ES-I3 (cell line): ENCODE data around the gene AGMAT.
A peak's percentile ranks its signal among the peaks of the same experiment; 100 is the strongest.
"Not testable (repeated sequence)": the region's sequence is repeated elsewhere in the genome, so short reads cannot be mapped to it uniquely, and the experiment has no call there.

Experiments
- H3K36me3 ChIP-seq: 2 replicates; pipeline ENCODE4 v1.6.1; 2013; ENCODE audit warnings: mild to moderate bottlenecking, low read length, control low read depth, moderate library complexity; ENCODE audit not compliant: insufficient read depth
- H3K4me1 ChIP-seq: 2 replicates; pipeline ENCODE4 v1.6.1; 2013; ENCODE audit warnings: mild to moderate bottlenecking, control low read depth, low read length; ENCODE audit not compliant: insufficient read depth
- H3K9ac ChIP-seq: 2 replicates; pipeline ENCODE4 v1.6.1; 2013; ENCODE audit warnings: low read depth, mild to moderate bottlenecking, low read length, moderate library complexity
- H3K9me3 ChIP-seq: 2 replicates; pipeline ENCODE4 v1.6.1; 2013; ENCODE audit warnings: mild to moderate bottlenecking, low read length, moderate library complexity; ENCODE audit not compliant: control insufficient read depth, insufficient read depth

The AGMAT gene

GRCh38 chr1:15620155-15620545, 35.3 kb upstream of the AGMAT start:
- Histone ChIP-seq H3K9ac (no peak overlapping the region), H3K4me1 (peaks cover 9% of the 10 kb centered on the region), H3K9me3 (no peaks in the 10 kb centered on the region), H3K36me3 (0 out of 2 replicates have a peak, but pooled peaks cover 3% of the 10 kb centered on the region)

GRCh38 chr1:15618655-15619525, 34.0 kb upstream of the AGMAT start:
- 0 out of 2 replicates have a peak, but pooled peaks cover 3% of the 10 kb centered on the region for H3K36me3 ChIP-seq
- H3K9me3 ChIP-seq = no peaks in the 10 kb centered on the region
- H3K9ac ChIP-seq = peak overlapping the region; percentile 99
- H3K4me1 ChIP-seq = peaks cover 9% of the 10 kb centered on the region

- Histone ChIP-seq H3K4me1 (peaks cover 9% of the 10 kb centered on the region), H3K9me3 (no peaks in the 10 kb centered on the region), H3K9ac (peak overlapping the region; percentile 99), H3K36me3 (0 out of 2 replicates have a peak, but pooled peaks cover 3% of the 10 kb centered on the region)
Measured at GRCh38 chr1:15618077-15618654, 33.3 kb upstream of the AGMAT start.

- Histone ChIP-seq H3K9me3 (no peaks in the 10 kb centered on the region), H3K9ac (peak within 1 kb of the TSS; percentile 99), H3K36me3 (0 out of 2 replicates have a peak, but pooled peaks cover 3% of the 10 kb centered on the region), H3K4me1 (peaks cover 9% of the 10 kb centered on the region)
Measured at GRCh38 chr1:15617173-15618076, 32.6 kb upstream of the AGMAT start, which contains the start of gene DDI2. Gene DDI2 (plus strand): TSS chr1:15617458. CDS start chr1:15617671, 213 bp downstream.

GRCh38 chr1:15616373-15617172, 31.7 kb upstream of the AGMAT start:
- Histone ChIP-seq H3K9me3 (no peaks in the 10 kb centered on the region), H3K4me1 (peaks cover 9% of the 10 kb centered on the region), H3K36me3 (0 out of 2 replicates have a peak, but pooled peaks cover 3% of the 10 kb centered on the region), H3K9ac (peak overlapping the region; percentile 69)

- H3K36me3 ChIP-seq = no peaks in the 10 kb centered on the region
Measured at GRCh38 chr1:15610167-15610566, 25.3 kb upstream of the AGMAT start.

GRCh38 chr1:15609631-15610030, 24.8 kb upstream of the AGMAT start:
- no peaks in the 10 kb centered on the region for H3K4me1 ChIP-seq
- H3K9me3 ChIP-seq = no peaks in the 10 kb centered on the region
- H3K9ac ChIP-seq = no peak overlapping the region
- no peaks in the 10 kb centered on the region for H3K36me3 ChIP-seq

More at GRCh38 chr1:15610167-15610566, 25.3 kb upstream of the AGMAT start:
- no peaks in the 10 kb centered on the region for H3K9me3 ChIP-seq
- no peak overlapping the region for H3K9ac ChIP-seq
- no peaks in the 10 kb centered on the region for H3K4me1 ChIP-seq

- Histone ChIP-seq H3K9ac (no peak overlapping the region), H3K9me3 (no peaks in the 10 kb centered on the region), H3K36me3 (no peaks in the 10 kb centered on the region), H3K4me1 (no peaks in the 10 kb centered on the region)
Measured at GRCh38 chr1:15605398-15606383, 20.8 kb upstream of the AGMAT start.

- not testable (repeated sequence) for H3K4me1 ChIP-seq, H3K36me3 ChIP-seq, H3K9ac ChIP-seq
Measured at GRCh38 chr1:15604400-15604799, 19.5 kb upstream of the AGMAT start.

GRCh38 chr1:15603966-15604282, 19.1 kb upstream of the AGMAT start:
- not testable (repeated sequence) for H3K9me3 ChIP-seq, H3K36me3 ChIP-seq, H3K4me1 ChIP-seq
- H3K9ac ChIP-seq = peak overlapping the region; percentile 75

More at GRCh38 chr1:15604400-15604799, 19.5 kb upstream of the AGMAT start:
- H3K9me3 ChIP-seq = not testable (repeated sequence)

- peak overlapping the region; percentile 75 for H3K9ac ChIP-seq
- H3K9me3 ChIP-seq = no peaks in the 10 kb centered on the region
- H3K36me3 ChIP-seq = no peaks in the 10 kb centered on the region
- H3K4me1 ChIP-seq = no peaks in the 10 kb centered on the region
Measured at GRCh38 chr1:15603050-15603965, 18.5 kb upstream of the AGMAT start.

- H3K9me3 ChIP-seq = no peaks in the 10 kb centered on the region
- no peaks in the 10 kb centered on the region for H3K36me3 ChIP-seq
- H3K9ac ChIP-seq = no peak overlapping the region
- no peaks in the 10 kb centered on the region for H3K4me1 ChIP-seq
Measured at GRCh38 chr1:15598436-15598835, 13.6 kb upstream of the AGMAT start.
